Left kidney (tissue), 2 donors: ENCODE results near the gene IFI35. TPM values are rescaled to one million over a fixed set of nuclear protein-coding genes. Genes with fewer than 3 reads are reported as not detected.
"Not testable (repeated sequence)": the region's sequence is repeated elsewhere in the genome, so short reads cannot be mapped to it uniquely, and the experiment has no call there.

Experiments
- DNase-seq: peaks from one replicate; pipeline ENCODE4 v3.0.0-alpha.2; 2013
- polyA plus RNA-seq: library from polyadenylated mRNA; unstranded; fragments of 120-200 nt; gene quantifications from one replicate; pipeline ENCODE4 v1.2.1, GENCODE V29; 2013; ENCODE audit not compliant: insufficient read length

IFI35 gene
- polyA plus RNA-seq, 1 donor, result 8.8 TPM

GRCh38 chr17:43021741-43022512 lies 15.3 kb downstream of the IFI35 start, which contains the start of gene VAT1:
Gene VAT1 (minus strand): TSS chr17:43022385. CDS start chr17:43022322, 63 bp downstream.
- peak; percentile 77 for DNase-seq

- DNase-seq, result peak; percentile 96
These were observed 18.1 kb downstream of the IFI35 start, which contains the start of gene RND2 for GRCh38 chr17:43024407-43025289. Gene RND2 (plus strand): TSS chr17:43025231. CDS start chr17:43025348, 117 bp downstream.

- no peak for DNase-seq
These were observed 18.7 kb downstream of the IFI35 start for GRCh38 chr17:43025290-43025657.

- DNase-seq, result no peak
These were observed 19.4 kb downstream of the IFI35 start for GRCh38 chr17:43025766-43026537.

GRCh38 chr17:43026595-43026994 lies 20.0 kb downstream of the IFI35 start:
- DNase-seq, result peak; percentile 35

- DNase-seq, result no peak
These were observed 20.8 kb downstream of the IFI35 start for GRCh38 chr17:43027091-43028032.

- DNase-seq, result no peak
These were observed 21.8 kb downstream of the IFI35 start for GRCh38 chr17:43028221-43028861.

GRCh38 chr17:43030137-43030767 lies 23.7 kb downstream of the IFI35 start:
- DNase-seq, result no peak

GRCh38 chr17:43031666-43032065 lies 25.1 kb downstream of the IFI35 start:
- DNase-seq, result no peak

- DNase-seq, result peak; percentile 34
These were observed 27.6 kb downstream of the IFI35 start for GRCh38 chr17:43033948-43034881.

- no peak for DNase-seq
These were observed 28.3 kb downstream of the IFI35 start for GRCh38 chr17:43034894-43035293.

GRCh38 chr17:43039646-43040045 lies 33.1 kb downstream of the IFI35 start:
- DNase-seq, result no peak

- DNase-seq, result no peak
These were observed 34.1 kb downstream of the IFI35 start for GRCh38 chr17:43040655-43041054.

- no peak for DNase-seq
These were observed 35.5 kb downstream of the IFI35 start for GRCh38 chr17:43042025-43042628.

- DNase-seq, result no peak
These were observed 36.7 kb downstream of the IFI35 start for GRCh38 chr17:43043307-43043706.

- no peak for DNase-seq
These were observed 37.4 kb downstream of the IFI35 start for GRCh38 chr17:43044024-43044423.

GRCh38 chr17:43051969-43052368 lies 45.4 kb downstream of the IFI35 start:
- DNase-seq, result no peak

GRCh38 chr17:43053008-43053407 lies 46.4 kb downstream of the IFI35 start:
- DNase-seq, result not testable (repeated sequence)
